NCI-H2107 (cell line): ENCODE measurements around the gene CPEB4.

Experiments
- DNase-seq: peaks from one replicate; lab custom pipeline; 2025; lab: John Stamatoyannopoulos, UW

Gene CPEB4

DNA sequence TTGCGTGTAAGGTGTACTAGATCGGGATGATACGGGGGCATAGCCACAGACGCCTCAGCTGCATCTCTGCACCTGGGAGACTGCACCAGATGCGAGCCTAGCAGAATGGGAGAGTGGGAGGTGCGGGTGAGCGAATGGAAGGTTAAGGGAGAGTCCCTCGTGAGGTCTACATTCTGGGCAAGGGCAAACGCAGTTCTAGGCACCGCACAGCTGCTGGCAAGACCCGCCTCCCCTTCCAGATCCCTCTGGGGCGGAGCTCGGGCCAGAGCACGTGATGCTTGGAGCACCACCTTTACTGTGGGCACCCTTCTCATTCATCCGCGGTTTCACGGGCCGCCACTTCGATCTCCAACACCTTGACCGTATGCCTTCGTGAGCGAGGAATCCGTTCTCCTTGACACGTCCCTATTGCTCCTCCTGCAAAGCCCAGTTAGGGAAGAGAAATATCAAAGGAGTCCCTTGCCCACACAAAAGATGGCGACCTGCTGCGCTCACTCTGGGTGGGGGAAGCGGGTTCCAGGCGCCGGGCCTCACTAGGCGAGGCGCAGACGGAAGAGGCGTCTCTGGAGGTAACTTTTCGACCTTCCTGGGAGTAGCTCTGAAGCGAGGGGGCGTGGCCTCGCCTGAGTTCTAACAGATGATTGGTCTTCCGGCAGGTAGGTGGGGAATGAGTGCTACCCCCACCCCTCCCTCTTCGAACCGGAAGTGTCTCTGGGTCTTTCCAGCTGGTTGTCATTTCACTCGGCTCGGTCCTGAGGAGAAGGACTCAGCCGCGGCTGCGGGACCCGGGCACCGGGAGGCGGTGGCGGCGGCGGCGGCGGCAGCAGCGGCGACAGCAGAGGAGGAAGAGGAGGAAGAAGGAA is at the start of gene CPEB4:
CPEB4 (plus strand) TSS at position 740 of the 863 bp plus-strand sequence. CDS start 1,385 bp downstream, outside the sequence.
- peak; percentile 79 for DNase-seq

DNA sequence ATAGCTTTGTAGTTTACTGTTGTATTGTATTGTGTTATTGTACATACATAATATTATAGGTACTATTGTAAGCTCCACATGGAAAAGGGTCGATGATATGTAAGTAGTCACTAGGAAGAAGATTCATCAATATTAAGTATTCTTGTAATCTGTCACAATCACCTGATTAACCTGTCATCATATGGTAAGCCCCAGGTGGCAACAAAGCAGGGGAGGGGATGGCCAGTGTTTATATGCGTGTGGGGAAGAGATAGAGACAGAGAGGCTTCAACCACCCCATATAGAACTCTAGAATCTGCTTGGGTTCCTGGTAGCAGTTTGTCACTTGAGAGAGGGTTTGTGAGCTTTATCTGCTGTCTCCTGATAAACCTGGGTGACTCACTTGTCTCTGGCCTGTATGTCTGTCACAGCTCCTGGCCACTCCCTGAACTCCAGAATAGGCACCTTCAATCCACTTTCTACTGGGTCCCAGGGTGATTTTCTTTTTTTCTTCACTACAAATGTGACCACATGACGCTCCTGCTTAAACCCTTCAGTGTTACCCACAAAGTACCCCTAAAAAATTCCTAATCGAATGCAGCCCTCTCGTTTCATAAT is 48.9 kb upstream of the CPEB4 start:
- DNase-seq = no peak

GRCh38 chr5:173840111-173840983 is 47.8 kb upstream of the CPEB4 start:
- DNase-seq = no peak

GRCh38 chr5:173841710-173842109 is 46.4 kb upstream of the CPEB4 start:
- DNase-seq = no peak

- DNase-seq = no peak
Measured at GRCh38 chr5:173843794-173844193, 44.4 kb upstream of the CPEB4 start.

GRCh38 chr5:173845321-173845720 is 42.8 kb upstream of the CPEB4 start:
- DNase-seq = no peak

GRCh38 chr5:173846929-173847501 is 41.1 kb upstream of the CPEB4 start:
- DNase-seq = no peak

- no peak for DNase-seq
Measured at GRCh38 chr5:173848986-173849596, 39.1 kb upstream of the CPEB4 start.

DNA sequence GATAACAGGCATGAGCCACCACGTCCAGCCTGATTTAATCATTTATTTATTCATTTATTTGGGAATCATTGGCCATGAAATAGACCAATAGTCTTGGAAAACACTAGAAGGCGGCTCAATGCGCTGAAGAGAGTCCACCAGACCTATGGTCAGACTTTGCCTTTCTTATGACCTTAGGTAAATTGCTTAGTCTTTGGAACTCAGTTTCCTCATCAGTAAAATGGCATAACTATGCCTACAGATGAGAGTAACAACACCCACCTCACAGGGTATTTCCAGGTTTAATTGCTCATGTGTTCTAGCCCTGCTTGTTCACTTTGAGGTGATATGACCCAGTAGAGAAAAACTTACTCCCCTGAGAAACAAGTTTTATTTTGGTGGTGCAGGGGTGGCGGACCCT is 38.2 kb upstream of the CPEB4 start:
- DNase-seq = no peak

DNA sequence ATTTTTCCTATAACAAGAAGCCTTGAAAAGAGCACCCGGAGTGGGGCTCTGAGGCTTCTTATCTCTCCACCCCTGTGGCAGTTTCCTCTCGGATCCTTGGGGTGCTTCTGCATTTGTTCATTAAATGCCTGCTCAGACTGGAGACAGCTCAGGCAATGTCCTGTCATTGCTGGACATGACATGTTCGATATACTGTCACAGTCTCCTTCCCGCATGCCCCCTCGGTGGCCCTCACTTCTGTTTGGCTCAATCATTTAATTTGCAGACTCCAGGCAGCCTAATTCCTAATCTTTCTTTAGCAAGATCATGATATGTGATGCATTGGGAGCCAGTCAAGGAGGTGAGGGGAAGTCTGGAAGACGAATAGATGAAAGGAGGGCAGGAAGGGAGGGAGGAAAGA is 37.5 kb upstream of the CPEB4 start:
- DNase-seq = no peak

DNA sequence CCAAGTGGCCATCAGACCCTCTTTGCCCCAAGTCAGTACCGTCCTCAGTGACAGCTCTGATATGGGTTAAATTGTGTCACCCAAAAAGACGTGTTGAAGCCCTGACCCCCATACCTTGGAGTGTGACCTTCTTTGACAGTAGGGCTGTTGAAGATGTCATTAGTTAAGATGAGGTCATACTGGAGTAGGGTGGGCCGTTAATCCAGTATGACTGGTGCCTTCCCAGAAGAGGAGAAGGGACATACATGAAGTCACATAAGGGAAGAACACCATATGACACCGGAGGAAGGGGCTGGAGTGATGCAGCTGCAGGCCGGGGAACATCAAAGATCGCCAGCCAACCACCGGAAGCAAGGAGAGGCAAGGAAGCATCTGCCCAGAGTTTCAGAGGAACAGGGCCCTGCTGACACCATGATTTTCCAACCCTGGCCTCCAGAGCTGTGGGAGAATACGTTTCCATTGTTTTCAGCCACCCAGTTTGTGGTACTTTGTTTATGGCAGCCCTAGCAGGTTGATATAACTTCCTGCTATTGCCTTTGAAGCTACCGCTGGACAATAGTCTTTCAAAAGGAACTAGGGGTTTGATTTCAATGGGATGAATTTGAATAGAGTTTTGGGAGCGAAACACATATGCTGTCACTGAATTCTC is 36.4 kb upstream of the CPEB4 start:
- no peak for DNase-seq

GRCh38 chr5:173852790-173853359 is 35.3 kb upstream of the CPEB4 start:
- no peak for DNase-seq

DNA sequence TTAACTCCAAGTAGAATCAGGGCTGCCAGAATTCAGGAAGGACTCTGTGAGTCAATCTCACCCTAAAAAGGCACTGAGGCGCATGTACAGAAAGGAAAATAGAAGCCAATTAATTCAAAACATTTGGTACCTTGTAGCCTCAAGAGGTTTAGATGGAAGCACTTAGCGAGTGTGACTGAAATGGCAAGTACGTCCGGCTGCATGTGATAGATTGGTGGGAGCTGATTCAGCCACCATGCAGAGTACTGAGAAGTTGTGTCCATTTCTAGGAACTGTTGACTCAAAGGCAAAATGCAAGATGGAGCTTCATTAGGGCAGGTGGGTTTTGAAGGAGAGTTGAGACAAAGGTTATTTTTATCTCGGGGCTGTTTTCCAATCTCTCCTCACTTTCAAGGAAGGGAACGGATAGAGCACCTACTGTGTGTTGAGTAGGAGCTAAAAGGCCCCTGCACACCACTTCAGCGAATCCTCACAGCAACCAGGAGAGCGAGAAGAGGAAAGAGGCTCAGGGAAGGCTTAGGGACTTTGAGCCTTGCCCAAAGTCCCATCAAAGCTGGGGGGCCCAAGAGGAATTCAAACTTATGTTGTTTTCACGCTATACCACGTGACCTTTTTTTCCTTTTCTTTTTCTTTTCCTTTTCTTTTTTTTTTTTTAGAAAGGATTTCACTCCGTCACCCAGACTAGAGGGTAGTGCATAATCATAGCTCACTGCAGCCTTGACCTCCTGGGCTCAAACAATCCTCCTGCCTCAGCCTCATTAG is 34.6 kb upstream of the CPEB4 start:
- DNase-seq = no peak

- DNase-seq = no peak
Measured at GRCh38 chr5:173855162-173855994, 32.8 kb upstream of the CPEB4 start.

DNA sequence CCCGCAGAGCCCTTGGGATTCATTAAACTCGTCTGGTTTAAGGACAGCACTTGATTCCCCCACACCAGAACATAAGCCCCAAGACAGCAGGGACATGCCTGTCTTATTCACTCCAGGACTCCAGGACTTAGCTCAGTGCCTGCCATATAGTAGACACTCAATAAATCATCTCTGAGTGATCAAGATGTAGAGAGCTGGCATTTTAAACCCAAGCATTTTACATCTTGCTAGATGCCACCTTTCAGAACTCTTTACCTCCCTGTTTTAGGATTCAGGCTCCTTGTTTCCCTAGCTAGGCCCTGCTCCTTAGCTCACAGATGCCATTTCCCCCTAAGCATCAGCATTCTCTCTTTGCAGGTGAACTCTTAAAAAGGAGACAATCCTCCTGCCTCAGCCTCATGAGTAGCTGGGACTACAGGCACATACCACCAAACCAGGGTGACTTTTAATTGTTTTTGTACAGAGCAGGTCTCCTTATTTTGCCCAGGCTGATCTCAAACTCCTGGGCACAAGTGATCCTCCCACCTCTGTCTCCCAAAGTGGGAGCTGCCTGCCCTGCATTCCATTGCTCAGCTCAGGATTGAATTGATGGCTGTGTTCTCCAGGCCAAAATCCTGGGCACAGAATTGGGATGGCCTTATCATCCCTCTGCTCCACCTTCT is 32.0 kb upstream of the CPEB4 start:
- DNase-seq = no peak

DNA sequence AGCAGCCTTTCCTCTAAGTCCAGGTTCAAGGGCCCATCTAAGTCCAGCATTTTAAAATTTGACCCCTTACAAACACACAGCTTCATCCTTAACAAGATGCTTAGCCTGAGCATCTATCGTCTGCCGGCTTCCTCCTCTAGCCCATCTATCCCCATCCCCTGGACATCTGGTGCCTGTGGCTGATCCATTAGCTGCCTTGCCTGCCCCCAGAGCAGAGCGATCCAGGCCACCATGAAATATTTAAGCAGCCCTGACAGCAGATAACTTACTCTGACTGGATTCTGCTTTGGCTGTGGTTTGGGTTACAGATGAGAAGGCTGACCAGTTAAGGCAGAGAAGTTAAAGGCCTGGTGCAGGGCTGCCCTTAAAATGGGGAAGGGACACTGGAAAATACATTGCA is 30.9 kb upstream of the CPEB4 start:
- DNase-seq = no peak

DNA sequence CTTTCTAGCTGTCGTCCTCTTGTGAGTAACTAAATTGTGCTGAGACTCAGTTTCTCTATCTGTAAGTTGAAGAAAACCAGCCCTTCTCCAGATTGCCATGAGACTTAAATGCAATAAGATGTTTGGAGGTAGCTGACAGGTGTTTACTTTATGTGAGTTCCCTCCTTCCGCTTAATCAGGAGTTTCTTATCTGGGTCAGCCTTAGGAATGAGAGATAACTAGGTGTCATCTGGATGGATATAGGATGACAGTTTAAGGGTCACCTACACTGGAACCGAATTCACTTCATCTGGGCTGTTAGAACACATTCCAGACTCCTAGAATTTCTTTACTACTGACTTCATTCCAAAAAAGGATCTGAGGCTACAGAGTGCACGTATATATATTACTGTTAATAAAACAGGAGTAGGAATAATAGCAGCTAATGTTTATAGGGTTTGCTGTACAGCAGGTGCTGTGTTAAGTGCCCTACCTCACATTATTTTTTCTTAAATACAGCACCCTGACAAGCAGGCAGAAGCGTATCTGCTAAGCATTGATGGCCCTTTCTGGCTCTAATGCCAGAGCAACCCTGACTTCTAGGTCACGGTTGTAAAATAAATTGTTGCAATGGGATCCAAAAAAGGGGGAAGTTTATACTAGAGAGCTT is 30.0 kb upstream of the CPEB4 start:
- DNase-seq = no peak
